HG02588 (cell line): ENCODE data around the gene ZNF496.
"Not testable (repeated sequence)": the region's sequence is repeated elsewhere in the genome, so short reads cannot be mapped to it uniquely, and the experiment has no call there.

Experiments
- ATAC-seq: cut with Tn5 transposase; IDR thresholded peaks from one replicate; pipeline ENCODE4 v1.9.1; 2021; ENCODE audit warnings: mild to moderate bottlenecking, moderate library complexity; ENCODE audit not compliant: unreplicated experiment

ZNF496 gene

GRCh38 chr1:247331525-247332214, at the start of gene ZNF496:
TSS of gene ZNF496 (minus strand) at chr1:247331867. CDS start at chr1:247329578, 2,289 bp downstream.
- peak; percentile 62 for ATAC-seq

GRCh38 chr1:247378334-247379073, 46.8 kb upstream of the ZNF496 start:
- no peak for ATAC-seq

- ATAC-seq, result not testable (repeated sequence)
Observed at GRCh38 chr1:247377656-247378055, 46.0 kb upstream of the ZNF496 start.

GRCh38 chr1:247376659-247377058, 45.0 kb upstream of the ZNF496 start:
- no peak for ATAC-seq

- no peak for ATAC-seq
Observed at GRCh38 chr1:247375747-247376146, 44.1 kb upstream of the ZNF496 start.

- not testable (repeated sequence) for ATAC-seq
Observed at GRCh38 chr1:247374651-247375334, 43.1 kb upstream of the ZNF496 start.

- ATAC-seq, result no peak
Observed at GRCh38 chr1:247373721-247374141, 42.1 kb upstream of the ZNF496 start.

- no peak for ATAC-seq
Observed at GRCh38 chr1:247371801-247372259, 40.2 kb upstream of the ZNF496 start.

- ATAC-seq, result no peak
Observed at GRCh38 chr1:247370786-247371732, 39.4 kb upstream of the ZNF496 start.

GRCh38 chr1:247368490-247369145, 37.0 kb upstream of the ZNF496 start:
- no peak for ATAC-seq

GRCh38 chr1:247367786-247368422, 36.2 kb upstream of the ZNF496 start:
- ATAC-seq, result no peak

GRCh38 chr1:247366926-247367645, 35.4 kb upstream of the ZNF496 start:
- no peak for ATAC-seq

GRCh38 chr1:247366345-247366744, 34.7 kb upstream of the ZNF496 start:
- not testable (repeated sequence) for ATAC-seq

- ATAC-seq, result no peak
Observed at GRCh38 chr1:247365023-247365422, 33.4 kb upstream of the ZNF496 start.

GRCh38 chr1:247363000-247363399, 31.3 kb upstream of the ZNF496 start:
- not testable (repeated sequence) for ATAC-seq

GRCh38 chr1:247362153-247362552, 30.5 kb upstream of the ZNF496 start:
- no peak for ATAC-seq

GRCh38 chr1:247360991-247361731, 29.5 kb upstream of the ZNF496 start:
- ATAC-seq, result no peak
